ENCODE measurements around the gene PTPRD.

The PTPRD gene

DNA sequence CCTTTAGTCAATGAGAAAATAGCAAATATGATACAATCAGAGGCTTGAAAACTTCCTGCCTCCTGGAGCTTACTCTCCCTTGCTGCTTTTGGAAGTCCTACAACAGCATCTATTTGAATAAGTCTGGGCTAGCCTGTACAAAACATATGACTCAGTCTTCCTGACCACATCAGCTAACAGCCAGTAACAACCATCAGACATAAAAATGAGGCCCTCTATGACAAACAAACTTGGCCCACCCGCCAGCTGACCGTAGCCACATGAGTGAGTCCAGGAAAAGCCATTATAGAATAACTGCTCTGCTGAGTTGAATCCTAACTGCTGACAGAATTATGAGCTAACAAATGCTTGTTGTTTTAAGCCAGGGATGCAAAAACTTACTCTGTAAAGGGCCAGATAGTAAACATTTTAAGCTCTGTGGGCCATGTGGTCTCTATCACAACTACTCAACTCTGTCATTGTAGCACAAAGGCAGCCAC, 347.6 kb downstream of the PTPRD start:
- TF ChIP-seq, protein P1, sequence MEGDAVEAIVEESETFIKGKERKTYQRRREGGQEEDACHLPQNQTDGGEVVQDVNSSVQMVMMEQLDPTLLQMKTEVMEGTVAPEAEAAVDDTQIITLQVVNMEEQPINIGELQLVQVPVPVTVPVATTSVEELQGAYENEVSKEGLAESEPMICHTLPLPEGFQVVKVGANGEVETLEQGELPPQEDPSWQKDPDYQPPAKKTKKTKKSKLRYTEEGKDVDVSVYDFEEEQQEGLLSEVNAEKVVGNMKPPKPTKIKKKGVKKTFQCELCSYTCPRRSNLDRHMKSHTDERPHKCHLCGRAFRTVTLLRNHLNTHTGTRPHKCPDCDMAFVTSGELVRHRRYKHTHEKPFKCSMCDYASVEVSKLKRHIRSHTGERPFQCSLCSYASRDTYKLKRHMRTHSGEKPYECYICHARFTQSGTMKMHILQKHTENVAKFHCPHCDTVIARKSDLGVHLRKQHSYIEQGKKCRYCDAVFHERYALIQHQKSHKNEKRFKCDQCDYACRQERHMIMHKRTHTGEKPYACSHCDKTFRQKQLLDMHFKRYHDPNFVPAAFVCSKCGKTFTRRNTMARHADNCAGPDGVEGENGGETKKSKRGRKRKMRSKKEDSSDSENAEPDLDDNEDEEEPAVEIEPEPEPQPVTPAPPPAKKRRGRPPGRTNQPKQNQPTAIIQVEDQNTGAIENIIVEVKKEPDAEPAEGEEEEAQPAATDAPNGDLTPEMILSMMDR (IDR thresholded peaks at IDR 0.05; ENCODE audit: low read depth, low read length, poor library complexity, severe bottlenecking): no peak
- no peak for TF ChIP-seq EZH2phosphoT487 (IDR thresholded peaks at IDR 0.05; ENCODE audit: borderline replicate concordance, low read length)
- no peaks in the 10 kb centered on the region for H3K9me2 ChIP-seq (replicated peaks; ENCODE audit: control insufficient read depth, low read length)
- no peak overlapping the region for H3K27ac ChIP-seq (ENCODE audit: low read depth, low read length)
- no peaks in the 10 kb centered on the region for H3K27me3 ChIP-seq (ENCODE audit: control insufficient read depth, low read length)
- H3K4me1 ChIP-seq (ENCODE audit: control insufficient read depth, low read length): no peaks in the 10 kb centered on the region
- no peaks in the 10 kb centered on the region for H3F3A ChIP-seq (ENCODE audit: control insufficient read depth, insufficient read depth)
- no peaks in the 10 kb centered on the region for H3K79me2 ChIP-seq (ENCODE audit: control insufficient read depth, low read length)
- H3K4me3 ChIP-seq (ENCODE audit: low read length): no peak overlapping the region
- no peaks in the 10 kb centered on the region for H4K20me1 ChIP-seq (ENCODE audit: control insufficient read depth, insufficient read depth, low read depth, low read length)
- no peak overlapping the region for H3K4me2 ChIP-seq (ENCODE audit: low read length)
- H3K9me3 ChIP-seq (ENCODE audit: control insufficient read depth, insufficient read depth, low read length): no peaks in the 10 kb centered on the region
- no peaks in the 10 kb centered on the region for H3K36me3 ChIP-seq (ENCODE audit: control insufficient read depth, low read length)

DNA sequence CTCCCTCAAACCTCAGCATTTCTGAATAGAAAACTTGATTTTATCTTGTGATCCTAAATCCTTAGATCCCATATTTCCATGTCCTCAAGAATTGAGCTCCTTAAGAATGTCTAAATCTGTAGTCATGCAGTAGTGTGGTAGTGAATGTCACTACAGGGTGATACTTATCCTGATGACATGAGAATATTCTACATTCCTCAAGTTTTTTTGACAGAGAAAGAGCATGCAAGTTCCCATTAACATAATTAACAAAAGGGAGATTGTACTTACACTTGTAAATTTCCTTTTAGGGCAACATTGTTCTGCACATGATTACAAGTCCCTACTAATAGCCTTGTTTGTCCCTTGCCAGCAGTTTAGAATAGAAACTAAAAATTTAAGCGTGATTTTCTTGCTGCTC, 352.3 kb downstream of the PTPRD start:
- H3K79me2 ChIP-seq (ENCODE audit: control insufficient read depth, low read length): no peaks in the 10 kb centered on the region
- no peaks in the 10 kb centered on the region for H3K9me3 ChIP-seq (ENCODE audit: control insufficient read depth, insufficient read depth, low read length)
- H3K27me3 ChIP-seq (ENCODE audit: control insufficient read depth, low read length): no peaks in the 10 kb centered on the region
- TF ChIP-seq EZH2phosphoT487 (IDR thresholded peaks at IDR 0.05; ENCODE audit: borderline replicate concordance, low read length): no peak
- TF ChIP-seq, protein P1 (IDR thresholded peaks at IDR 0.05; ENCODE audit: low read depth, low read length, poor library complexity, severe bottlenecking): no peak
- no peaks in the 10 kb centered on the region for H3K36me3 ChIP-seq (ENCODE audit: control insufficient read depth, low read length)
- no peak overlapping the region for H3K4me2 ChIP-seq (ENCODE audit: low read length)
- no peaks in the 10 kb centered on the region for H4K20me1 ChIP-seq (ENCODE audit: control insufficient read depth, insufficient read depth, low read depth, low read length)
- H3K4me3 ChIP-seq (ENCODE audit: low read length): no peak overlapping the region
- H3F3A ChIP-seq (ENCODE audit: control insufficient read depth, insufficient read depth): no peaks in the 10 kb centered on the region
- no peaks in the 10 kb centered on the region for H3K9me2 ChIP-seq (replicated peaks; ENCODE audit: control insufficient read depth, low read length)
- no peaks in the 10 kb centered on the region for H3K4me1 ChIP-seq (ENCODE audit: control insufficient read depth, low read length)
- H3K27ac ChIP-seq (ENCODE audit: low read depth, low read length): no peak overlapping the region

DNA sequence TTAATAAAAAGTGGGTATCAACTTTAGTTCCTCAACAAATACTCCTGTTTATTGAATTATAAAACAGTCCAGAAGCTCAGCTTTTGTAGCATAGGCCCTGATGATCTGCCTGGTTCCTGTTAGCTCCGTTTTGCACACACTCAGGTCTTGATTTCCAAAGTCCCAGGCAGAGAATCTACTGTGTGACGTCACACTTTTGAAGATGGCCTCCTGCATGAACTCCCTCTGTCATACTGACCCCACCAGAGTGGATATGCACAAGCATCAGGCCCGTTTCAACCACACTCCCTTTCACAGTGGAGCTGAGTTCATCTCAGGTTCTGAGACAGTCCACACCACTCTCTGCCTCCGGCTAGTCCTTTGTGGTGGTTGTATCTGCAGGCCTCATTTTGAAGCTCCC, 353.1 kb downstream of the PTPRD start:
- Histone ChIP-seq H3K79me2 (ENCODE audit: control insufficient read depth, low read length) (no peaks in the 10 kb centered on the region), H3K27ac (ENCODE audit: low read depth, low read length) (no peak overlapping the region), H3K4me1 (ENCODE audit: control insufficient read depth, low read length) (no peaks in the 10 kb centered on the region), H4K20me1 (ENCODE audit: control insufficient read depth, insufficient read depth, low read depth, low read length) (no peaks in the 10 kb centered on the region), H3F3A (ENCODE audit: control insufficient read depth, insufficient read depth) (no peaks in the 10 kb centered on the region), H3K27me3 (ENCODE audit: control insufficient read depth, low read length) (no peaks in the 10 kb centered on the region), H3K4me2 (ENCODE audit: low read length) (no peak overlapping the region), H3K4me3 (ENCODE audit: low read length) (no peak overlapping the region), H3K36me3 (ENCODE audit: control insufficient read depth, low read length) (no peaks in the 10 kb centered on the region), H3K9me3 (ENCODE audit: control insufficient read depth, insufficient read depth, low read length) (no peaks in the 10 kb centered on the region), H3K9me2 (replicated peaks; ENCODE audit: control insufficient read depth, low read length) (no peaks in the 10 kb centered on the region)
- no peak for TF ChIP-seq EZH2phosphoT487 (IDR thresholded peaks at IDR 0.05; ENCODE audit: borderline replicate concordance, low read length)
- TF ChIP-seq, protein P1 (IDR thresholded peaks at IDR 0.05; ENCODE audit: low read depth, low read length, poor library complexity, severe bottlenecking): no peak

Data from DOHH2 (cell line).